Liver (tissue), 9 donors: ENCODE results near the gene ERN2. TPM values are rescaled to one million over a fixed set of nuclear protein-coding genes. Genes with fewer than 3 reads are reported as not detected.

Experiments used
- DNase-seq: peaks from one replicate; pipeline ENCODE4 v3.0.0-alpha.2; 2017; ENCODE audit warnings: low spot score
- H3K27ac ChIP-seq, 2 donors: one replicate each; pipeline ENCODE4 v1.7.0; 2013; ENCODE audit warnings: inconsistent platforms in 2 of 2, low read length in 2 of 2, control low read depth in 1 of 2, low read depth in 1 of 2, mild to moderate bottlenecking in 1 of 2
- H3K27me3 ChIP-seq, 4 donors: one replicate each; pipeline versions ENCODE4 v1.6.1 to v1.7.0; 2013; ENCODE audit warnings: low read length in 3 of 4, inconsistent platforms in 1 of 4, mild to moderate bottlenecking in 1 of 4, moderate library complexity in 1 of 4; ENCODE audit not compliant: control insufficient read depth in 4 of 4, insufficient read depth in 4 of 4
- H3K36me3 ChIP-seq, 4 donors: one replicate each; pipeline versions ENCODE4 v1.6.1 to v1.7.0; 2013; ENCODE audit warnings: low read length in 3 of 4, mild to moderate bottlenecking in 3 of 4, low read depth in 1 of 4, moderate library complexity in 1 of 4; ENCODE audit not compliant: control insufficient read depth in 4 of 4, insufficient read depth in 3 of 4
- H3K4me1 ChIP-seq, 4 donors: one replicate each; pipeline versions ENCODE4 v1.6.1 to v1.7.0; 2013; ENCODE audit warnings: low read length in 3 of 4, mild to moderate bottlenecking in 3 of 4, moderate library complexity in 1 of 4; ENCODE audit not compliant: control insufficient read depth in 4 of 4, insufficient read depth in 4 of 4
- H3K4me3 ChIP-seq, 3 donors: one replicate each; pipeline versions ENCODE4 v1.6.1 to v1.7.0; 2013; ENCODE audit warnings: low read length in 3 of 3, control low read depth in 1 of 3, low read depth in 1 of 3, mild to moderate bottlenecking in 1 of 3
- H3K9ac ChIP-seq, 2 donors: one replicate each; pipeline ENCODE4 v1.7.0; 2013; ENCODE audit warnings: low read length in 2 of 2, mild to moderate bottlenecking in 2 of 2, moderate library complexity in 2 of 2, control low read depth in 1 of 2, low read depth in 1 of 2
- H3K9me3 ChIP-seq, 4 donors: one replicate each; pipeline versions ENCODE4 v1.6.1 to v1.7.0; 2013; ENCODE audit warnings: low read length in 3 of 4; ENCODE audit not compliant: control insufficient read depth in 4 of 4
- CTCF ChIP-seq: fragments of 150-350 bp; IDR thresholded peaks from 2 replicates; pipeline ENCODE4 v1.5.1; 2017; ENCODE audit warnings: improper control_type of control experiment, low read depth, low read length; ENCODE audit not compliant: missing input control
- FOXA1 ChIP-seq: IDR thresholded peaks from 2 replicates; pipeline ENCODE4 v1.6.1; 2016; ENCODE audit warnings: antibody characterized with exemption
- FOXA2 ChIP-seq: IDR thresholded peaks from 2 replicates; pipeline ENCODE4 v1.6.1; 2016; ENCODE audit warnings: antibody characterized with exemption
- HNF4A ChIP-seq, 2 donors: conservative IDR thresholded peaks; 2 replicates each; pipeline ENCODE4 v1.6.1; 2016; ENCODE audit warnings: antibody characterized with exemption in 2 of 2, mild to moderate bottlenecking in 2 of 2
- HNF4G ChIP-seq: IDR thresholded peaks from 2 replicates; pipeline ENCODE4 v1.6.1; 2016; ENCODE audit warnings: antibody characterized with exemption
- MAX ChIP-seq: IDR thresholded peaks from 2 replicates; pipeline ENCODE4 v1.6.1; 2016; ENCODE audit warnings: antibody characterized with exemption
- NR2F2 ChIP-seq: IDR thresholded peaks from 2 replicates; pipeline ENCODE4 v1.6.1; 2016; ENCODE audit warnings: antibody characterized with exemption
- RAD21 ChIP-seq, 2 donors: IDR thresholded peaks; 2 replicates each; pipeline ENCODE4 v1.6.1; 2016; ENCODE audit warnings: antibody characterized with exemption in 2 of 2, mild to moderate bottlenecking in 2 of 2
- REST ChIP-seq: IDR thresholded peaks from 2 replicates; pipeline ENCODE4 v1.6.1; 2016; ENCODE audit warnings: antibody characterized with exemption, mild to moderate bottlenecking
- RXRA ChIP-seq, 2 donors: IDR thresholded peaks; 2 replicates each; pipeline ENCODE4 v1.6.1; 2017 to 2018; ENCODE audit warnings: antibody characterized with exemption in 2 of 2, mild to moderate bottlenecking in 1 of 2
- TAF1 ChIP-seq: conservative IDR thresholded peaks from 2 replicates; pipeline ENCODE4 v1.6.1; 2016; ENCODE audit warnings: antibody characterized with exemption, mild to moderate bottlenecking
- YY1 ChIP-seq: IDR thresholded peaks from 2 replicates; pipeline ENCODE4 v1.6.1; 2016; ENCODE audit warnings: antibody characterized with exemption, mild to moderate bottlenecking
- ZBTB33 ChIP-seq: IDR thresholded peaks from 2 replicates; pipeline ENCODE4 v1.6.1; 2016; ENCODE audit warnings: antibody characterized with exemption
- WGBS: extraction: QIAGEN DNeasy Blood & Tissue Kit; methylation state at CpG from one replicate; pipeline ENCODE4 v1.1.7; 2013; 5-methylcytosine and 5-hydroxymethylcytosine counted together
- polyA plus RNA-seq, 2 donors: library from polyadenylated mRNA; stranded (reverse) in 1 of 2; unstranded in 1 of 2; fragments of 200-250 nt in 1 of 2; fragments of >200 nt in 1 of 2; fragmentation: Nextera tagmentation in 1 of 2; extraction: Ambion mirVana in 1 of 2; gene quantifications; one replicate each; pipeline versions ENCODE4 v1.2.1 to v1.2.3, GENCODE V29; 2013 to 2015
- total RNA-seq, 2 donors: library from RNA; depleted of rRNA; stranded (reverse); fragments of >200 nt; gene quantifications; one replicate each; pipeline ENCODE4 v1.2.3, GENCODE V29; 2014
- donor health status: healthy.
- donor health status: healthy.
- donor health status: healthy.
- donor health status: healthy.
- donor health status: healthy.

ERN2 gene
- total and polyA plus RNA-seq, 4 donors: 0.01 to 0.17 TPM; not detected in 2

- Histone ChIP-seq H3K27ac (no peak overlapping the region), H3K36me3 (no peaks in the 10 kb centered on the region), H3K4me3 (no peak overlapping the region), H3K9ac (no peak overlapping the region), H3K4me1 (no peaks in the 10 kb centered on the region), H3K9me3 (peaks cover 0 to 10% (median 1%) of the 10 kb centered on the region in 4 donors), H3K27me3 (peaks cover 0 to 6% (median 0%) of the 10 kb centered on the region in 4 donors)
- no peak for TF ChIP-seq YY1
- no peak for TF ChIP-seq FOXA1
- no peak for TF ChIP-seq FOXA2
- TF ChIP-seq CTCF: no peak
- TF ChIP-seq NR2F2: no peak
- TF ChIP-seq TAF1: no peak
- TF ChIP-seq MAX: no peak
- no peak for TF ChIP-seq RXRA (IDR thresholded peaks at IDR 0.05)
- DNase-seq: no peak
- 67% methylated on average over 2 of the region's 2 CpGs for WGBS
Observed at GRCh38 chr16:23702951-23703350, 10.1 kb downstream of the ERN2 start.

GRCh38 chr16:23701045-23701444 is 12.0 kb downstream of the ERN2 start:
- Histone ChIP-seq H3K27ac (no peak overlapping the region), H3K9me3 (peaks cover 0 to 10% (median 1%) of the 10 kb centered on the region in 4 donors), H3K9ac (no peak overlapping the region), H3K36me3 (no peaks in the 10 kb centered on the region), H3K4me1 (no peaks in the 10 kb centered on the region), H3K27me3 (no peaks in the 10 kb centered on the region), H3K4me3 (no peak overlapping the region)
- TF ChIP-seq RAD21 (IDR thresholded peaks at IDR 0.05) (no peak), TAF1 (no peak), MAX (no peak), YY1 (no peak), REST (no peak), FOXA1 (no peak), NR2F2 (no peak), CTCF (no peak), HNF4A (conservative IDR thresholded peaks at IDR 0.05) (no peak), HNF4G (no peak), ZBTB33 (no peak), RXRA (IDR thresholded peaks at IDR 0.05) (no peak)
- 79% methylated on average over 8 of the region's 8 CpGs for WGBS
- DNase-seq: no peak
